HG03378 (cell line): ENCODE results near the gene KMT2E.
"Not testable (repeated sequence)": the region's sequence is repeated elsewhere in the genome, so short reads cannot be mapped to it uniquely, and the experiment has no call there.

Experiments
- ATAC-seq: cut with Tn5 transposase; IDR thresholded peaks from one replicate; pipeline ENCODE4 v1.9.1; 2021; ENCODE audit warnings: mild to moderate bottlenecking, moderate library complexity; ENCODE audit not compliant: unreplicated experiment

Gene KMT2E

GRCh38 chr7:105026750-105027149 is 12.7 kb downstream of the KMT2E start:
- ATAC-seq = no peak

- no peak for ATAC-seq
Measured at GRCh38 chr7:105027176-105027853, 13.3 kb downstream of the KMT2E start.

DNA sequence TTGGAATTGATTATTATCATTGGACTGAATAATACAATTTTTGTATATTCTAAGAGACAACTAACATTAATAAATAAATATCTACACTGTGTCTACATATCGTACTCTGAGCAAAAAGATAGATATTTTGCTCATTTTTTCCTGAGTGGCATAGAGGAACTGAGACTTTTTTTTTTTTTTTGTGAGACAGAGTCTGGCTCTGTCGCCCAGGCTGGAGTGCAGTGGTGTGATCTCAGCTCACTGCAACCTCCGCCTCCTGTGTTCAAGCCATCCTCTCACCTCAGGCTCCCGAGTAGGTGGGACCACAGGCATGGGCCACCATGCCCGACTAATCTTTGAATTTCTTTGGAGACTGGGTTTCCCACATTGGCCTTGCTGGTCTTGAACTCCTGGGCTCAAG is 14.0 kb downstream of the KMT2E start:
- no peak for ATAC-seq

- not testable (repeated sequence) for ATAC-seq
Measured at GRCh38 chr7:105028941-105029340, 14.9 kb downstream of the KMT2E start.

- ATAC-seq = no peak
Measured at GRCh38 chr7:105030447-105030846, 16.4 kb downstream of the KMT2E start.

- no peak for ATAC-seq
Measured at GRCh38 chr7:105032553-105033214, 18.7 kb downstream of the KMT2E start.

GRCh38 chr7:105035349-105035748 is 21.3 kb downstream of the KMT2E start:
- ATAC-seq = no peak

GRCh38 chr7:105036217-105037168 is 22.5 kb downstream of the KMT2E start:
- ATAC-seq = no peak

GRCh38 chr7:105037319-105037718 is 23.3 kb downstream of the KMT2E start:
- no peak for ATAC-seq

DNA sequence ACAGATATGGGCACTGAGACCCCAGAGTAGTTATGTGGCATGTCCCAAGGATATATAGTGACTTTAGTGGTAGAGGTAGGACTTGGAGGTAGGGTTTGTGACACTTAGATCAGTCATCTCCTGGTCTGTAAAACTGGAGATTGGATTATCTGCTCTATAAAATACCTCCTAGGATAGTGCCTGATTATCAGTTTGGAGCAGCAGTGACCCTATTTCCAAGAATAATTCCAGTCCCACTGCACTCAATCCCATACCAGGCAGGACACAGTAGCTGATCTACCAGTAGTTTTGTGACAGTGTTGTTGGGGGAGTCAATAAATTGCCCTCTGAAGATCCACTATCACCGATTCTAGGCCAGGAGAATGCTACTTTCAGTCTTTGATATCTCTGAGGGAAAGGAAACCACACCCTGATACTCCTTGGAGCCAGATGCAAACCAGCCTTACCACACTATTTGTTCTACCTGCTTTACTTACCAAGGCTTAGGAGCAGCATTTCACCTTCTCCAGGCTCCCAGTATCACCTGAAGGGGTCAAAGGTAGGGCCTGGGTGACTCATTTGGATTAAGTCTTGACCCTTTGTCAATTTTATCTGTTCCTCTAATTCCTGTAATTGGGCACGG is 30.6 kb downstream of the KMT2E start:
- ATAC-seq = no peak

- ATAC-seq = no peak
Measured at GRCh38 chr7:105046414-105046813, 32.4 kb downstream of the KMT2E start.

DNA sequence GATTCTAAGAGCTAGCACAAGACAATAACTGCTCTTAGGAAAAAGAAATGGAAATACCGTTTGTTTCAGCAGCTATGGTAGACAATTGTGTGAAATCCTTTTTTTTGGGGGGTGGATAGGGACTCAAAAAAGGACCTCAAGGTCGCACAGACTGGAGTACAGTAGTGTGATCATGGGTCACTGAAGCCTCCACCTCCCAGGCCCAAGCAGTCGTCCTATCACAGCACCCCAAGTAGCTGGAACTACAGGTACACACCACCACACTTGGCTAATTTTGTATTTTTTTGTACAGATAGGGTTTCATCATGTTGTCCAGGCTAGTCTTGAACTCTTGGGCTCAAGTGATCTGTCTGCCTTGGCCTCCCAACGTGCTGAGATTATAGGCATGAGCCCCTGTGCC is 33.9 kb downstream of the KMT2E start:
- no peak for ATAC-seq

GRCh38 chr7:105050493-105050892 is 36.5 kb downstream of the KMT2E start:
- ATAC-seq = no peak

DNA sequence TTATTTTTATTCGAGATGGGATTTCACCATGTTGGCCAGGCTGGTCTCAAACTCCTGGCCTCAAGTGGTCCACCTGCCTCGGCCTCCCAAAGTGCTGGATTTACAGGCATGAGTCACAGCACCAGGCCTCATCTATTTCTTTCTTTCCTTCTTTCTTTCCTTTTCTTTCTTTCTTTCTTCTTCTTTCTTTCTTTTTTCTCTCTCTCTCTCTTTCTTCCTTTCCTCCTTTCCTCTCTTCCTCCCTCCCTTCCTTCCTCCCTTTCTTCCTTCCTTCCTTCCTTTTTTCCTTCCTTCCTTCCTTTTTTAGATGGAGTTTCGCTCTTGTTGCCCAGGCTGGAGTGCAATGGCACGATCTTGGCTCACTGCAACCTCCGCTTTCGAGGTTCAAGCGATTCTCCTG is 36.9 kb downstream of the KMT2E start:
- ATAC-seq = not testable (repeated sequence)

- no peak for ATAC-seq
Measured at GRCh38 chr7:105055084-105055483, 41.1 kb downstream of the KMT2E start.

GRCh38 chr7:105055621-105056020 is 41.6 kb downstream of the KMT2E start:
- no peak for ATAC-seq

DNA sequence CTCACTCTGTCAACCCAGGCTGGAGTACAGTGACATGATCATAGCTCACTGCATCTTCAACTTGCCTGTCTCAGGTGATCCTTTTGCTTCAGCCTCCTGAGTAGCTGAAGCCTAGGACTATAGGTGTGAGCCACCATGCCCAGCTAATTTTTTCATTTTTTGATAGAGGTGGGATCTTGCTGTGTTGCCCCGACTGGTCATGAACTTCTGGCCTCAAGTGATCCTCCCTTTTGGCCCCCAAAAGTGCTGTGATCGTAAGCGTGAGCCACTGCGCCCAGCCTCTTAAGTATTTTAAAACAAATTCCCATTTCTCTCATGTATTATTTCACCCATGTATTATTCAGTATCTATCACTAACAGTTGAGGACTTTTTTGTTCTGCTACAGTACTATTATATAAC is 43.5 kb downstream of the KMT2E start:
- no peak for ATAC-seq

GRCh38 chr7:105060437-105060836 is 46.4 kb downstream of the KMT2E start:
- ATAC-seq = no peak

DNA sequence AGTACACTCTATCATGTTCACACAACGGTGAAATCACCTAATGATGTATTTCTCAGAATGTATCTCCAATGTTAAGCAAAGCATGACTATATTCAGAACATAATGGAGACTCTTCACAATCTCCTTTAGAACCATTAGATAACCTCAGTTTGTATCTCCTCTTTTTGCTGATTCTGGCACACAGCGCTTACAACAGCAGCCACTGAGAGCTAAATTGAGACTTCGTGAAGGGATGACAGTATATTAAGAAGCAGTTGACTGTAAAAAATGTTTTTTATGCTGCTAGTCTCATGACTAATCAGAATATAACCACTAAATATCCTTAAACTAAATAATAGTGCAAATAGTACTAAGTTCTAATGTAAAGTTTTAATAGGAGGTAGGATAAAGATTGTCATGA is 46.9 kb downstream of the KMT2E start:
- ATAC-seq = no peak

- no peak for ATAC-seq
Measured at GRCh38 chr7:105065104-105065503, 51.1 kb downstream of the KMT2E start.

DNA sequence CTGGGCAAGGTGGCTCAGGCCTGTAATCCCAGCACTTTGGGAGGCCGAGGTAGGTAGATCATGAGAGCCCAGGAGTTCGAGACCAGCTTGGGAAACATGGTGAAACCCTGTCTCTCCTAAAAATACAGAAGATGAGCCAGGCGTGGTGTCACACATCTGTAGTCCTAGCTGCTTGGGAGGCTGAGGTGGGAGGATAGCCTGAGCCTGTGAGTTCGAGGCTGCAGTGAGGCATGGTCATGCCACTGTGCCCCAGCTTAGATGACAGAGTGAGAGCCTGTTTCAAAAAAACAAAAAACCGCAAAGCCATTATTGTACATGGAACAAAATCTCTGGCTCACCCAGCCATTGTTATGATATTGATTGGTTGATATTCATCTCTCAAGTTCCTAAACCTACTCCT is 53.7 kb downstream of the KMT2E start:
- ATAC-seq = no peak
